Endothelial cell of umbilical vein (primary cell): Measurements from ENCODE around the gene CRY1. TPM values are rescaled to one million over a fixed set of nuclear protein-coding genes. Genes with fewer than 3 reads are reported as not detected.
"Not testable (repeated sequence)": the region's sequence is repeated elsewhere in the genome, so short reads cannot be mapped to it uniquely, and the experiment has no call there.

Experiments used
- BruUV-seq: library from RNA; stranded (reverse); fragments of 400-500 nt; replicated peaks from 2 replicates; lab custom pipeline; 2021; lab: Mats Ljungman, UMichigan
- CTCF ChIA-PET: fragments of 300-600, 350-600 bp; sonication (Branson Sonifier 250); formaldehyde crosslinking; loops from one replicate; lab custom pipeline; 2021; ENCODE audit warnings: antibody characterized with exemption, inconsistent platforms; lab: Charles Lee
- POLR2A ChIA-PET: fragments of 300-600, 350-600 bp; sonication (Branson Sonifier 250); formaldehyde crosslinking; loops from one replicate; lab custom pipeline; 2021; ENCODE audit warnings: antibody characterized with exemption, inconsistent platforms; lab: Charles Lee
- DNase-seq: peaks from one replicate; pipeline ENCODE4 v3.0.0-alpha.2; 2011; ENCODE audit warnings: low read depth, low spot score
- FAIRE-seq: peaks from 2 replicates; lab custom pipeline; 2011; peaks lifted over from hg19 to GRCh38; lab: Jason Lieb, UNC
- H2AFZ ChIP-seq: 2 replicates; pipeline ENCODE4 v1.6.0; 2012; ENCODE audit warnings: low read depth, low read length, control low read depth, inconsistent platforms
- H3K27ac ChIP-seq: 2 replicates; pipeline ENCODE4 v1.5.1; 2011; ENCODE audit warnings: low read depth, mild to moderate bottlenecking, control low read depth, low read length, moderate library complexity; ENCODE audit not compliant: insufficient read depth
- H3K27me3 ChIP-seq, 2 experiments: 2 replicates each; pipeline versions ENCODE4 v1.6.0 to v1.6.1; 2011; ENCODE audit warnings: low read length in 2 of 2, mixed read lengths in 1 of 2; ENCODE audit not compliant: control insufficient read depth in 2 of 2, insufficient read depth in 2 of 2
- H3K36me3 ChIP-seq, 2 experiments: 2 replicates in 1 of 2; 3 replicates in 1 of 2; pipeline ENCODE4 v1.5.1; 2011; ENCODE audit warnings: low read length in 2 of 2, mild to moderate bottlenecking in 1 of 2, moderate library complexity in 1 of 2; ENCODE audit not compliant: control insufficient read depth in 2 of 2, insufficient read depth in 2 of 2; ENCODE audit errors: extremely low read depth in 1 of 2
- H3K4me1 ChIP-seq: 3 replicates; pipeline ENCODE4 v1.5.1; 2011; ENCODE audit warnings: mild to moderate bottlenecking, low read length; ENCODE audit not compliant: control insufficient read depth, insufficient read depth; ENCODE audit errors: extremely low read depth
- H3K4me2 ChIP-seq: 2 replicates; pipeline ENCODE4 v1.6.1; 2011; ENCODE audit warnings: low read length, control low read depth, mixed read lengths; ENCODE audit not compliant: insufficient read depth
- H3K4me3 ChIP-seq, 3 experiments: fragments of 200-600 bp in 1 of 3; sonication (generic), shearing (Covaris generic) in 1 of 3; replicated peaks in 1 of 3; 2 replicates each; pipeline ENCODE4 v1.5.1; 2011 to 2016; ENCODE audit warnings: control low read depth in 3 of 3, low read length in 3 of 3, mild to moderate bottlenecking in 2 of 3, inconsistent platforms in 1 of 3, low read depth in 1 of 3, moderate library complexity in 1 of 3; ENCODE audit not compliant: insufficient read depth in 1 of 3
- H3K79me2 ChIP-seq: 2 replicates; pipeline ENCODE4 v1.6.0; 2012; ENCODE audit warnings: low read length, inconsistent platforms; ENCODE audit not compliant: control insufficient read depth, insufficient read depth
- H3K9ac ChIP-seq: replicated peaks from 2 replicates; pipeline ENCODE3; 2011; ENCODE audit warnings: low read length, control low read depth; ENCODE audit not compliant: insufficient read depth; ENCODE audit errors: extremely low read depth
- H3K9me1 ChIP-seq: replicated peaks from 3 replicates; pipeline ENCODE4 v1.6.0; 2011; ENCODE audit warnings: mild to moderate bottlenecking, low read length; ENCODE audit not compliant: control insufficient read depth, insufficient read depth; ENCODE audit errors: extremely low read depth
- H3K9me3 ChIP-seq: replicated peaks from 2 replicates; pipeline ENCODE4 v1.5.1; 2012; ENCODE audit warnings: low read length, inconsistent platforms; ENCODE audit not compliant: control insufficient read depth, insufficient read depth
- H4K20me1 ChIP-seq: replicated peaks from 2 replicates; pipeline ENCODE3; 2011; ENCODE audit warnings: mild to moderate bottlenecking, low read length; ENCODE audit not compliant: control insufficient read depth, insufficient read depth; ENCODE audit errors: extremely low read depth
- CTCF ChIP-seq, 2 donors: IDR thresholded peaks; 1 replicate in 1 of 2; 2 replicates in 1 of 2; pipeline ENCODE4 v1.5.1; 2011; ENCODE audit warnings: low read length in 2 of 2, mild to moderate bottlenecking in 2 of 2, moderate library complexity in 2 of 2, control low read depth in 1 of 2, inconsistent platforms in 1 of 2, low read depth in 1 of 2; ENCODE audit not compliant: insufficient read depth in 1 of 2; ENCODE audit errors: extremely low read depth in 1 of 2
- EZH2 ChIP-seq: IDR thresholded peaks from 2 replicates; pipeline ENCODE4 v1.6.1; 2012; ENCODE audit warnings: borderline replicate concordance, low read depth, mild to moderate bottlenecking, moderate library complexity, low read length, inconsistent platforms; ENCODE audit not compliant: severe bottlenecking
- FOS ChIP-seq: IDR thresholded peaks from 2 replicates; pipeline ENCODE4 v1.6.1; 2011; ENCODE audit warnings: mild to moderate bottlenecking, low read length, moderate library complexity, borderline replicate concordance; ENCODE audit not compliant: insufficient read depth
- GATA2 ChIP-seq: IDR thresholded peaks from 2 replicates; pipeline ENCODE4 v1.7.0; 2011; ENCODE audit warnings: low read depth, mild to moderate bottlenecking, moderate library complexity, mixed read lengths, low read length; ENCODE audit not compliant: insufficient read length, insufficient read depth
- JUN ChIP-seq: IDR thresholded peaks from 2 replicates; pipeline ENCODE4 v1.6.1; 2011; ENCODE audit warnings: borderline replicate concordance, low read depth; ENCODE audit not compliant: insufficient read length, insufficient read depth
- MAX ChIP-seq: IDR thresholded peaks from 2 replicates; pipeline ENCODE4 v1.6.1; 2011; ENCODE audit not compliant: insufficient read depth, insufficient read length
- MYC ChIP-seq: IDR thresholded peaks from one replicate; pipeline ENCODE4 v1.6.1; 2011; ENCODE audit warnings: mild to moderate bottlenecking, low read depth, low read length
- POLR2A ChIP-seq: IDR thresholded peaks from 2 replicates; pipeline ENCODE4 v1.6.1; 2012; ENCODE audit warnings: low read depth, mild to moderate bottlenecking, control low read depth, low read length
- POLR2AphosphoS5 ChIP-seq: IDR thresholded peaks from 2 replicates; pipeline ENCODE4 v1.6.1; 2012; ENCODE audit warnings: low read depth, mild to moderate bottlenecking, control low read depth, low read length, moderate library complexity; ENCODE audit not compliant: insufficient read depth
- dilution Hi-C: fragments of 300-500 bp; cut with MboI; formaldehyde crosslinking; loops from one replicate; pipeline ENCODE4 v1.15.0; 2019; ENCODE audit warnings: low sequenced_read_pairs; ENCODE audit not compliant: extremely low pct_ligation_motif_present
- intact Hi-C: fragments of 100-400 bp; cut with micrococcal nuclease; formaldehyde crosslinking; loops from one replicate; pipeline ENCODE4 v1.10.0; 2022
- polyA plus RNA-seq, 4 experiments: library from polyadenylated mRNA; depleted of rRNA in 3 of 4; stranded (reverse) in 3 of 4; unstranded in 1 of 4; fragments of >200 nt; gene quantifications; 2 replicates each; pipeline versions ENCODE4 v1.2.1 to v1.2.3, GENCODE V29; 2011 to 2012; ENCODE audit warnings: missing spikeins in 1 of 4
- total RNA-seq: library from RNA; stranded (reverse); gene quantifications from 2 replicates; pipeline ENCODE4 v1.2.3, GENCODE V29; 2021

The CRY1 gene
- total and polyA plus RNA-seq, 2 donors (not counting 3 experiments of a cell fraction or from before 2014, with no cell fraction given), result 11.4 to 21.0 TPM

GRCh38 chr12:107108995-107109508 lies 15.7 kb upstream of the CRY1 start:
- H3K4me2 ChIP-seq, result no peak overlapping the region
- no peaks in the 10 kb centered on the region for H3K79me2 ChIP-seq
- DNase-seq (no peak), FAIRE-seq (no peak)
- peaks cover 18 to 23% of the 10 kb centered on the region in 2 experiments for H3K27me3 ChIP-seq
- no peak overlapping the region for H3K27ac ChIP-seq
- dilution Hi-C loops, result no loop called here
- CTCF ChIA-PET, result interaction anchor here (1.4 kb wide), 1 partner anchor 23 kb away, joined by 5 read pairs; no protein-coding TSS in a partner anchor
- POLR2A ChIA-PET, result no interaction called here
- H3K9me3 ChIP-seq, result no peaks in the 10 kb centered on the region
- H3K9me1 ChIP-seq, result no peaks in the 10 kb centered on the region
- H3K9ac ChIP-seq, result no peak overlapping the region
- no peak overlapping the region for H3K4me3 ChIP-seq
- H2AFZ ChIP-seq, result no peak overlapping the region
- BruUV-seq, result no TSS peak
- TF ChIP-seq JUN, result no peak
- TF ChIP-seq GATA2, result no peak
- no peak for TF ChIP-seq CTCF (IDR thresholded peaks at IDR 0.05; ENCODE audit: extremely low read depth in 1 of 2, insufficient read depth in 1 of 2, low read depth in 1 of 2, low read length in 2 of 2)
- no peak for TF ChIP-seq MAX
- no peak for TF ChIP-seq POLR2A
- no peak for TF ChIP-seq MYC
- no peak for TF ChIP-seq POLR2AphosphoS5
- TF ChIP-seq FOS, result no peak
- no peak for TF ChIP-seq EZH2
- peaks cover 3% of the 10 kb centered on the region for H3K4me1 ChIP-seq
- intact Hi-C loops, result no loop called here
- no peaks in the 10 kb centered on the region for H3K36me3 ChIP-seq
- no peaks in the 10 kb centered on the region for H4K20me1 ChIP-seq

- H2AFZ ChIP-seq, intact Hi-C loops, FAIRE-seq, H3K9ac ChIP-seq, H4K20me1 ChIP-seq, DNase-seq, H3K36me3 ChIP-seq, POLR2A ChIA-PET, H3K4me1 ChIP-seq, dilution Hi-C loops, H3K9me1 ChIP-seq, H3K4me2 ChIP-seq, BruUV-seq, H3K79me2 ChIP-seq, H3K9me3 ChIP-seq, H3K27ac ChIP-seq, H3K4me3 ChIP-seq: not testable (repeated sequence)
- CTCF ChIA-PET, result interaction anchor here (1.4 kb wide), 1 partner anchor 23 kb away, joined by 5 read pairs; no protein-coding TSS in a partner anchor
- H3K27me3 ChIP-seq, result peaks cover 18 to 23% of the 10 kb centered on the region in 2 experiments
These were observed 15.0 kb upstream of the CRY1 start for GRCh38 chr12:107108366-107108765.
